H1 (cell line): ENCODE measurements around the gene BRD1. TPM values are rescaled to one million over a fixed set of nuclear protein-coding genes. Genes with fewer than 3 reads are reported as not detected.

Source experiments
- RBBP5 ChIP-seq: IDR thresholded peaks from 2 replicates; pipeline ENCODE4 v1.7.1; 2012; ENCODE audit warnings: low read depth, mild to moderate bottlenecking, inconsistent platforms, low read length, moderate library complexity, borderline replicate concordance
- RNF2 ChIP-seq: fragments of 200-900, 300-1000 bp; sonication (generic); IDR thresholded peaks from 2 replicates; pipeline ENCODE4 v1.7.1; 2016; ENCODE audit warnings: borderline replicate concordance, low read depth, mild to moderate bottlenecking, antibody characterized with exemption, low read length; ENCODE audit not compliant: poor library complexity, severe bottlenecking; ENCODE audit errors: missing control alignments
- TBP ChIP-seq: IDR thresholded peaks from 2 replicates; pipeline ENCODE4 v1.6.1; 2011; ENCODE audit warnings: low read depth, low read length, improper control_type of control experiment
- TCF12 ChIP-seq: IDR thresholded peaks from 2 replicates; pipeline ENCODE4 v1.6.1; 2011; ENCODE audit warnings: low read depth, mild to moderate bottlenecking, low read length
- polyA plus RNA-seq, 7 experiments: library from polyadenylated mRNA; depleted of rRNA in 3 of 7; stranded (reverse) in 5 of 7; unstranded in 2 of 7; fragments of >200 nt in 5 of 7; fragments of 200-250 nt in 2 of 7; gene quantifications; 1 replicate in 5 of 7; 2 replicates in 1 of 7; 4 replicates in 1 of 7; pipeline versions ENCODE4 v1.2.1 to v1.2.3, GENCODE V29; 2011 to 2013; ENCODE audit warnings: missing spikeins in 2 of 7, mixed read lengths in 2 of 7
- total RNA-seq: library from RNA; stranded (reverse); fragmentation: NEBNext Ultra II Directional; extraction: Animal tissue kit (Norgen Biotek cat#: 25700); gene quantifications from 2 replicates; pipeline ENCODE4 v1.2.1, GENCODE V29; 2021

BRD1 gene
- total and polyA plus RNA-seq, 2 of the 8 experiments (the other 6 are each of a cell fraction or from before 2014, with no cell fraction given), result 6.8 to 34.0 TPM

DNA sequence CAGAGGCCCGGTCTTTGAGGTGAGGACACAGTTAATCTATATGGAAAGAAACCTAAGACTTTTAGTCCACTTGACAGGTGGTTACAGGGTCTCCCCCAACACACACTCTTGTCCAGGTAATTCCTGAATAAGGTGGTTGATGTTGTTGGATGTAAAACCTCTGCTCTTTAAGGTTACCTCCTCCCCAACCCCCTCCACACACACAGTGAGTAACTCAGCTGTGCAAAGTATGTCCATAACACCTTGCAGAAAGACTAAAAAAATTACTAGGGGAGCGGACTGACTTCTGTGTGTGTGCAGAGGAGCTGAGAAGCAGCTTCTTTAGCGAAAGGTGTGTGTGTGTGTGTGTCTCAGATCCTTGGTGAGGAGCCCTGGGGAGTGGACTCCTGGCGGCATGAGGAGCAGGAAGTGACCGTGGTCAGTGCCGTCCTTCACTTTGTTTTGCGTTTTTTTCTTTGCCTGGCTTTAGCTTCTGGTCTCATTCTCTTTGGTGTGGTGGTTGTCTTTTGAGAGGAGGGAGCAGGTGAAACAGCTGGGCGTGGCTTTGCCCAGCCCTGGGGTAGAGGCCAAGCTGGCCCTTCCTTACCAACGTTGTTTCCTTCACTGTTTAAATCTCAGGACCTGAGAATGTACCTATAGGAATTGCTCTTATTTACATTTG is 27.7 kb upstream of the BRD1 start (continued):
- TF ChIP-seq TCF12 (no peak), TBP (no peak), RBBP5 (no peak), RNF2 (no peak)
